Measurements from ENCODE around the gene RASSF5. TPM values are rescaled to one million over a fixed set of nuclear protein-coding genes. Genes with fewer than 3 reads are reported as not detected.

RASSF5 gene
- total and polyA plus RNA-seq, 9 of the 15 experiments (the other 6 are each of a cell fraction or from before 2014, with no cell fraction given), result 6.1 to 41.0 (median 25.2) TPM

- TF ChIP-seq ZNF407 (IDR thresholded peaks at IDR 0.05; ENCODE audit: low read depth) (no peak), MYBL2 (IDR thresholded peaks at IDR 0.05; ENCODE audit: low read depth) (no peak), MYBL2 (CRISPR knock-in tag; IDR thresholded peaks at IDR 0.05; ENCODE audit: borderline replicate concordance) (no peak), TRIM28 (IDR thresholded peaks at IDR 0.05) (no peak), CSDE1 (IDR thresholded peaks at IDR 0.05) (no peak), RFX5 (IDR thresholded peaks at IDR 0.05; ENCODE audit: low read depth, low read length) (no peak), TCF7L2 (IDR thresholded peaks at IDR 0.05; ENCODE audit: low read depth, low read length) (no peak), SAFB2 (IDR thresholded peaks at IDR 0.05; ENCODE audit: borderline replicate concordance, low read depth, low read length, severe bottlenecking) (no peak), NCOA2 (IDR thresholded peaks at IDR 0.05; ENCODE audit: partially characterized antibody in 2 of 2) (no peak), CBX3 (IDR thresholded peaks at IDR 0.05; ENCODE audit: borderline replicate concordance in 1 of 2, low read length in 2 of 2) (peak in 1 of 2 experiments; percentile 12; a peak in 1 of 3 replicates), SAP30 (IDR thresholded peaks at IDR 0.05; ENCODE audit: borderline replicate concordance, insufficient read depth, low read depth, low read length, poor library complexity, severe bottlenecking) (no peak), ZEB2 (IDR thresholded peaks at IDR 0.05) (peak; percentile 85)
Measured at GRCh38 chr1:206503591-206504362, 3.6 kb upstream of the RASSF5 start (continued).

All from K562 (cell line).